HG02571 (cell line): ENCODE results near the gene RALY.

ENCODE experiments used
- ATAC-seq: cut with Tn5 transposase; IDR thresholded peaks from one replicate; pipeline ENCODE4 v1.9.1; 2021; ENCODE audit warnings: mild to moderate bottlenecking, moderate library complexity; ENCODE audit not compliant: unreplicated experiment

Gene RALY

GRCh38 chr20:33993576-33994221 lies at the start of gene RALY:
Gene RALY (plus strand): TSS chr20:33993911. CDS start chr20:34072075, 78,164 bp downstream.
- peak; percentile 59 for ATAC-seq

DNA sequence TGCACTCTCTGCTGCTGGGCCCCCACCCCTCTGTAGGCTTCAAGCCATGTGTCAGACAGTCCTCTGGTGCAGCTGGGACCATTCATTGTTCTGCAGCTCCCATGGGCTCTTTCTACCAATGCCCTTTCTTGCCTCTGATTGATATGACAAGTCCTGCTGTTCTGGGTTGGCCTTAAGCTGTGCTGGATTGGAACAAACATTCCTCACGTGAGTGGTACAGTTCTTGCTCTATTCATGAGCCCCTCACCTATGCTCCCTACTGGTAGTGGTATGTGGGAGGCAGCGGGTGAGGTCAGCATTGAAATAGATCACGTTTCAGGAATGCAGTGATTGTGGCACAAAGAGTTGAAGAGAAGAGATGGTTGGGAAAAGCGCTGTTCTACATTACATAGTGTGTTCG lies 48.8 kb upstream of the RALY start:
- no peak for ATAC-seq

DNA sequence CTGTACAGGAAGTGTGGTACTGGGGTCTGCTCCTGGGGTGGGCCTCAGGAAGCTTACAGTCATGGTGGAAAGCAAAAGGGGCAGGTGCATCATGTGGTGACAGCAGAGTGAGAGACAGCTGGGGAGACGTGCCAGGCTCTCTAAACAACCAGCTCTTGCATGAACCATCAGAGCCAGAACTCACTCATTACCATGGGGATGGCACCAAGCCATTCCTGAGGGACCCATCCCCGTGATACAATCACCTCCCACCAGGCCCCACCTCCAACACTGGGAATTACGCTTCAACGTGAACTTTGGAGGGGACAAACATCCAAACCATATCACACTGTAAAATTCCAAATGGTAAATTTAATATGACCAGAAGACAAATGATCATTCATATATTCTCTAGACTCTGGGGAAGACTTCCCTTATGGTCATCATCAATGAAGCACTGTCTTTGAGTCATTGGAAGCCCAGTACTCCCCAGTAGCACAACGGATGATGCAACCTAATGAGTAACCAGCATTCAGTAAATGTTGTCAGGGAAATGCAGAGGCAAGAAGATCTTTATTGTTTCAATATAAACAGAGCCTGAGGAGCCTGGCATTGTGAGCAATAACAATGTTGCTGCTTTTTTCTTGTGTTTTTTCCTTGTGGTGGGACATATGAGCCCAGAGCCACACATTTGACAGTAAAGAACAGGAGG lies 48.2 kb upstream of the RALY start:
- ATAC-seq = no peak

GRCh38 chr20:33947709-33948295 lies 45.9 kb upstream of the RALY start:
- ATAC-seq = no peak

DNA sequence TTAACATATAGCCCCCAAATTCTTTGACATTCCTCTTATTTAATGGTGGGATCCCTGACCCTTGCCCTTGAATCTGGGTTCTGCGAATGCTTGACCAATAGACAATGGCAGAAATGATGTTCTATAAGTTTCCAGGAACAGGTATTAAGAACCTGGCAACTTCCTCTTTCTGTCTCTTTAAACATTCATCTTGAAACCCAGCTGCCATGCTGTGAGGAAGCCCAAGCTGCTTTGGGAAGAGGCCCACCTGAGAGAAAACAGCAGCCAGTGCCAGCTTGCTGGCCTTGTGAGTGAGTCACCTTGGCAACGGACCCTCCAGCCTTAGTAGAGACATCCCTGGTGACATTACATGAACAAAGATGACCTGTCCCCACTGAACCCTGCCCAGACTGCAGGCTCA lies 45.2 kb upstream of the RALY start:
- no peak for ATAC-seq

- no peak for ATAC-seq
These were observed 42.5 kb upstream of the RALY start for GRCh38 chr20:33951171-33951570.

DNA sequence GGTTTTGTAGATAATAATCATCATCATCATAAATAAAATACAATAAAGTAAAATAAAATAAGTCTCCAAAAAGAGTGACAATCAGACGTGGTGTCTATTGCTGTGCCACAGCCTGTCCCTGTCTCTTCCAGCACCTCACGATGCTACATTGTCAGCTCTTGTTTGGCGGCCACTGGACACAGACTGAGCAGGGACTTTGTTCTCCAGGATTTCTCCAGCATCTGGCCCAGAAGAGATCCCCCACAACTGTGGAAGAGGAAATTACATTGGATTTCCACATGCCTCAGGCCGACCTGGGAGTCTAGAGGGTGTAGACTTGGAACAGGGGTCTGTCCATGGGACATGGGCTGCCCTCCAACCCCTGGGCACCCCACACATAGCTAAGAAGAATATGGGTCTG lies 39.2 kb upstream of the RALY start:
- no peak for ATAC-seq

- ATAC-seq = no peak
These were observed 30.0 kb upstream of the RALY start for GRCh38 chr20:33963751-33964150.

DNA sequence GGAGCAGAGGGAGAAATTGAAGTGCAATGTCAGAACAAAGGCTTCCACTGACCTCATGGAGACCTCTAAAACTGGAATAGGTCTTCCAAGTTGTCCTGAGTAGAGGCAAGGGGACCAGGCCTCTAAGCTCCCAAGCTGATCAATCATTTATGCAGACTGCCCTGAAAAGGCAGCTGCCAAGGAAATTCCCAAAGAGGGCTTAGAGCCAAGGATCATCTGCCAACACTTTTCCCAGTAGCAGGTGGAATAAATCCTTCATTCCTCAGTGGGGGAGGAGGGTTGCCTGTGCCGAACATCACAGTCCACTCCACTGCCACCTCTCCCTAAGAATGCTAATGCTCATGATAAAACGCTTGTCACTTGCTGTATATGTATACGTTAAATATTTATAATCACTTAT lies 29.3 kb upstream of the RALY start:
- no peak for ATAC-seq

DNA sequence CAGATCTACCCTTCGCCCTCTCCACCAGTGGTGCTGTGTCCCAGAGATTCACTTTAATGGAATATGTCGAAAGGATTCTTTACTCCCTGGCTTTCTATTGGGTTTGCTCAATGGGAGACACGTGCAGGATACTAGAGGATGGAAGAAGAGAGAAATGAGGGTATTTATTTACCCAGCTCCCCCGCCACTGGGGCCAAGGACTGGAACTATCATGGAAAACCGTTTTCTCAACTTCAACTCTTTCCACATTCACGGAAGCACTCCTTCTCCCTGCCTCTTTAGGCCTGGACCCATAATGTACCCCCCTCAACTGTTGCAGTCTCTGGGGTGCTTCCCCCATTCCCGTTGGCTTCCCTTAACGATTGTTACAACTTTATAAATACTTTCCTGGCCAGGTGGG lies 26.6 kb upstream of the RALY start:
- ATAC-seq = no peak

DNA sequence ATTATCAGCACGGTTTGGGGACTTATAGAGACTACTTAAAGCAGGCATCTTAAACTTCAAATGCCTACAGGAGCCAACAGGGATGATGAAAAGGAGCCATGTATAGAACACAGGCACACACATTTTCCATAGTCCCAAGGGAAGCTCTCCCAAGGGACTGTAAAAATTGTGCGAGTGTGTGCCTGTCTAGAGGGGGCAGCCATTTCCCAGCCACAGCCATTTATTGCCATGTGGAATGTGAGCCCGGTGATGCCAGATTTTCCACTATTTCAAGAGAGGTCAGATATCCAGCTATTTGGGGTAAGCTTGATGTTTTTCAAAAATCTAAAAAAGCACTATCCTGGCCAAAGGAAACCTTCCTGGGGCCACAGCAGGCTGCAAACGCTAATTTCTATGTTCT lies 24.1 kb upstream of the RALY start:
- ATAC-seq = no peak

GRCh38 chr20:33970229-33970628 lies 23.5 kb upstream of the RALY start:
- ATAC-seq = no peak

DNA sequence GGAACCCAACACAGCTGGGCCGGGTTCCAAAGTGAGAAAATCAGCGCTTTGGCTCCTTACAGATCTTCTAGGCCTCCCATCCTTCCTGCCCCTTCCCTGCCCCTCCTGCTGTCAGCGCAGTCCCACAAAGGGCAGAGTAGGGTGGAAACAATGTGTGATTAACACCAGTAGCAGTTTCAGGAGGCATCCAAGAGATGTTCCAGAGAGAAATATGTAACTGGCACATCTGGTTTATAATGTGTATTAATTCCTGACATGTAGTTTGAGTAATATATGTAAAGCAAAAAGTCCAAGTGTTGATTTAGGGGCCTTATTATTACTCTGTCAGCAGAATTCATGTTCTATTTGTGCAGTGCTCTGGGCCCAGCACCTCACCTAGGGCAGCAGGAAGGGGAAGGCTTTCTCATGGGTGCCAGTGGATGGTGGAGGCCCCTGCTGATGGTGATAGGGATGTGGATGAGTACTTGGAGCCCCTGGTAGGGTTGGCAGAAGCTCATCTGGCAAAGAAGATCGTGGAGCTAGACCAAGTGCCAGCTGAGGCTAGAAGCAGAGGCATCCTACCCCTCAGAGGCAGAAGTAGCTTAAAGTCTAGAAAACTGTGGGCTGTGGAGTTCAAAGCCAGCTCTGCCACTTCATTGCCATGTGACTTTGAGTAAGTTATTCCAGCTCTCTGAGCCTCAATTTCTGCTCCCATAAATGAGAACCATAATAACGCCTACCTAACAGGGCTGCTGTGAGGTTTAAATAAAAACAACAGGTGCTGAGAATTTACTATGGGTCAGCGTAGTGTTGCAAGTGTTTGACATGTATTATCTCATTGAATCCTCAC lies 22.4 kb upstream of the RALY start:
- no peak for ATAC-seq

- no peak for ATAC-seq
These were observed 16.8 kb upstream of the RALY start for GRCh38 chr20:33976959-33977358.

DNA sequence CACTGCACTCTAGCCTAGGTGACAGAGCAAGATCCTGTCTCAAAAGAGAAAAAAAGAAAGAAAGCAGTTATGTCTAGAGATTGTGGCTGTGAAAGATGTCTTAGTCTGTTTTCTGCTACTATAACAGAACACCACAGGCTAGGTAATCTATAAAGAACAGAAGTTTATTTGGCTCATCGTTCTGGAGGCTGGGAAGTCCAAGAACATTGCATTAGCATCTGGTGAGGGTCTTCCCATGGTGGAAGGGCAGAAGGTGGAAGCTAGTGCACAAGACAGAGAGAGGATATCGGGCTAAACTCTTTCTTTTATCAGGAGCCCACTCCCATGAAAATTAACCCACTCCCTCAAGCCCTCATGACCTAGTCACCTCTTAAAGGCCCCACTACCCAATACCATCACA lies 16.2 kb upstream of the RALY start:
- no peak for ATAC-seq

DNA sequence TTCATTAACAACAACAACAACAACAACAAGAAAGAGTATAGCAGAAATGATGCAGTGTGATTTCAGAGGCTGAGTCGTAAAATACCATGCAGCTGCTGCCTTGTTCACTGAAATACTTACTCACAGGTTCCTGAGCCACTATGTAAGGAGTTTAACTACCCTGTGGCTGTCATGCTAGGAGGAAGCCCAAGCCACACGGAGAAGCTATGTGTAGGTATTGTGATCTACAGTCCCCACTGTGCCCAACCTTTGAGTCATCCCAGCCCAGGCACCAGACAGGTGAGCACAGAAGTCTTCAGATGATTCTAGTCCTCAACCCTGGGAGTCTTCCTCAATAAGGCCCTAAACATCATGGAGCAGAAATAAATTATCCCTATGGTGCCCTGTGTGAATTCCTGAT lies 14.6 kb upstream of the RALY start:
- no peak for ATAC-seq

DNA sequence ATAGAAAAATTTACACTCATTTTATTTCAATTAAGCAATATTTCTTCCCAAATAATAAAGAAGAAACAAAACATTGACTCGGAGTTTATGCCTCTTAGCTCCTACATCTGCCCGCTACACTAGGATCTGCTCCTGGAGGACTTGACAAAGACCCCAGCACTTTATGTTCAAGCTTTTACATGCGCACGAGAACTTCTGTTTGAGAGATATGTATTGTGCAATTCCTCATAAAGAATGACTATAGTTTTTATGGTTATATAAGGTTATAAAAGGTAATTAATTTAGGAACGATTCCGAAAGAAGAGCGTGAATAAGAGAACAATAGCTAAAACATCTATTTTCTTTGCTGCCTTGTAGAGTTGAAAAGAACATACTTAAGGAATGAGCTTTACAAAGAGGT lies 12.4 kb upstream of the RALY start:
- ATAC-seq = no peak

DNA sequence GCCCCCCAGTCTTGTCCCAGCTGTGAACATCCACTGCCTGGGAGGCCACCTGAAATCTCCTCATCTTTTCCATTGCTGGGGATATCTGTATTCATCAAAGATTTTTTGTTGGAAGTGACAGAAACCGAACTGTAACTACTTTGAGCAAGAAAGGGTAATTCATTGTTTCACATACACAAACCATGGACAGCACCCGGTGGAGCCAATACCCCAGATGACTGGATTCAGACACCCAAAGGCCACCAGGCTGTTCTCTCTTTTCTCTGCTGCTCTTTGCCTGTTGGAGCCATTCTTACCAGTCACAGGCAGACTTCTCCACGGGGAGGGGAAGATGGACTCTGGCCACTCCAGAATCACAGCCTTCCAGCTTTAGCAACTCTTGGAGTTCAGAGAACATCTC lies 11.7 kb upstream of the RALY start:
- ATAC-seq = no peak

- ATAC-seq = no peak
These were observed 10.3 kb upstream of the RALY start for GRCh38 chr20:33983371-33983770.

DNA sequence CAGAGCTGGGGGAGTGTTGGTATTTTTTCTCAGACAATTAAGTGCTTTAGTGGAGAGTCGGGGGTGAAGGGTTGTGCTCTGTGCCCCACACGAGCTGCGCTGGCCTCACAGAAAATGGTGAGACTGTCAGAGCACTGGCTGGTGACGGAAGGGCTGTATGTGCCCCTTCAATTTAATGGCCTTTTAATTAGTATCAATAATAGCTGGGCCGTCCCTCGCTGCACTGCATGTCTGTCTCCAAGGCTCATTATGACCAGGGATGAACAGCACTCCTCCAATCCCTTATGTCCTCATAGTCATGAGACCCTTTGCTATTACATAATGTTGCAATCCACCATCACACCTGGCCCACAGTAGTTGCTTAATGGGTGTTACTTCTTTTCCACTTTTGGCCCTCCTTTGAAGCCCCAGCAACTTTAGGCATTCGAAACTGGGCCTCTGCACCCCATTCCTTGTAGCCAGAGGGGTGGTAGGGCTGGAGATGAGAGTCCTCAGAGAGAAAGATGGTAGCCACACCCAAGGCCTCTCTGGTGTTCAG lies 9.5 kb upstream of the RALY start:
- no peak for ATAC-seq

- ATAC-seq = no peak
These were observed 8.4 kb upstream of the RALY start for GRCh38 chr20:33985280-33985679.
